HEK293 (cell line): ENCODE results near the gene GDAP1L1.

ENCODE experiments used
- ZBTB10 ChIP-seq: fragments of 450-650 bp; formaldehyde crosslinking; IDR thresholded peaks from 2 replicates; pipeline ENCODE4 v1.5.1; 2016; ENCODE audit warnings: missing biosample characterization, missing genetic modification characterization
- ZBTB20 ChIP-seq: fragments of 450-650 bp; formaldehyde crosslinking; IDR thresholded peaks from 2 replicates; pipeline ENCODE4 v1.5.1; 2016; ENCODE audit warnings: missing biosample characterization, missing genetic modification characterization
- ZNF621 ChIP-seq: fragments of 450-650 bp; formaldehyde crosslinking; IDR thresholded peaks from 2 replicates; pipeline ENCODE4 v1.5.1; 2017; ENCODE audit warnings: missing biosample characterization, missing genetic modification characterization
- ZNF830 ChIP-seq: fragments of 450-650 bp; IDR thresholded peaks from 2 replicates; pipeline ENCODE4 v1.5.0; 2018; ENCODE audit warnings: missing biosample characterization, missing genetic modification characterization, low read depth, mild to moderate bottlenecking, moderate library complexity

DNA sequence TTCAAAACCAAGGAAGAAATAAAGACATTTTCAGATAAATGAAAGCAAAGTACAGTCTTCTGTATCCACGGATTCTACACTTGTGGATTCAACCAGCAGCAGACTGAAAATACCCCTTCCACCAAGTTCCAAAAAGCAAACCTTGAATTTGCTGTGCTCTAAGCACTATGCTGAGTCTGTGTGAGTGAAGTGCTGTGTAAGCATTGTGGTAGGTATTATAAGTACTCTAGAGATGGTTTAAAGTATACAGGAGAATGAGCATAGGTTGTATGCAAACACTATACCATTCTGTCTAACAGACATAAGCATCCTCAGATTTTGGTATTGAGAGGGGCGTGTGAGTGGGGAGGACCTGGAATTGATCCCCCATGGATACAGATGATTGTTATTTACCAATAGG lies 46.1 kb upstream of the GDAP1L1 start:
- TF ChIP-seq ZNF621 (tag by site-specific recombination) (no peak), ZBTB20 (tag by site-specific recombination) (no peak), ZBTB10 (tag by site-specific recombination) (no peak), ZNF830 (no peak)
